GM21360 (cell line): Measurements from ENCODE around the gene CALHM3.
"Not testable (repeated sequence)": the region's sequence is repeated elsewhere in the genome, so short reads cannot be mapped to it uniquely, and the experiment has no call there.

Experiments used
- ATAC-seq: cut with Tn5 transposase; IDR thresholded peaks from one replicate; pipeline ENCODE4 v1.9.1; 2021; ENCODE audit warnings: mild to moderate bottlenecking, moderate library complexity; ENCODE audit not compliant: unreplicated experiment

Gene CALHM3

GRCh38 chr10:103479135-103479534 lies at the start of gene CALHM3:
Gene CALHM3 (minus strand): TSS chr10:103479240. CDS start chr10:103479032, 208 bp downstream.
- ATAC-seq: no peak

GRCh38 chr10:103528549-103528948 lies 49.5 kb upstream of the CALHM3 start:
- ATAC-seq: no peak

- ATAC-seq: not testable (repeated sequence)
Observed at GRCh38 chr10:103527476-103527875, 48.4 kb upstream of the CALHM3 start.

GRCh38 chr10:103525901-103526300 lies 46.9 kb upstream of the CALHM3 start:
- ATAC-seq: no peak

- no peak for ATAC-seq
Observed at GRCh38 chr10:103523683-103524082, 44.6 kb upstream of the CALHM3 start.

- not testable (repeated sequence) for ATAC-seq
Observed at GRCh38 chr10:103522006-103522405, 43.0 kb upstream of the CALHM3 start.

- ATAC-seq: no peak
Observed at GRCh38 chr10:103519798-103520197, 40.8 kb upstream of the CALHM3 start.

- no peak for ATAC-seq
Observed at GRCh38 chr10:103517234-103518085, 38.4 kb upstream of the CALHM3 start.

- ATAC-seq: no peak
Observed at GRCh38 chr10:103514244-103514643, 35.2 kb upstream of the CALHM3 start.

GRCh38 chr10:103513380-103514060 lies 34.5 kb upstream of the CALHM3 start:
- no peak for ATAC-seq

- no peak for ATAC-seq
Observed at GRCh38 chr10:103512591-103513379, 33.7 kb upstream of the CALHM3 start.

GRCh38 chr10:103512166-103512565 lies 33.1 kb upstream of the CALHM3 start:
- ATAC-seq: no peak

GRCh38 chr10:103510791-103511752 lies 32.0 kb upstream of the CALHM3 start:
- no peak for ATAC-seq

- ATAC-seq: no peak
Observed at GRCh38 chr10:103510046-103510685, 31.1 kb upstream of the CALHM3 start.

- ATAC-seq: no peak
Observed at GRCh38 chr10:103507235-103508191, 28.5 kb upstream of the CALHM3 start.

GRCh38 chr10:103506061-103506460 lies 27.0 kb upstream of the CALHM3 start:
- no peak for ATAC-seq

- ATAC-seq: peak; percentile 51
Observed at GRCh38 chr10:103504181-103504783, 25.2 kb upstream of the CALHM3 start.

GRCh38 chr10:103503777-103504176 lies 24.7 kb upstream of the CALHM3 start:
- ATAC-seq: not testable (repeated sequence)
